ENCODE measurements around the gene CELA3B.
"Not testable (repeated sequence)": the region's sequence is repeated elsewhere in the genome, so short reads cannot be mapped to it uniquely, and the experiment has no call there.

GRCh38 chr1:21978209-21978608, 1.4 kb downstream of the CELA3B start:
- TF ChIP-seq POLR2A, CTCF, EP300 (IDR thresholded peaks at IDR 0.05): not testable (repeated sequence)
